Measurements from ENCODE around the gene MED25.

MED25 gene

GRCh38 chr19:49838885-49839588 is 20.9 kb downstream of the MED25 start:
- no peak overlapping the region for H3K27ac ChIP-seq (replicated peaks)
- TF ChIP-seq SPI1 (IDR thresholded peaks at IDR 0.05; ENCODE audit: borderline replicate concordance, low read depth) (no peak), REST (IDR thresholded peaks at IDR 0.05; ENCODE audit: insufficient replicate concordance, low read depth) (no peak), GABPA (IDR thresholded peaks at IDR 0.05; ENCODE audit: low read depth) (no peak), CTCF (IDR thresholded peaks at IDR 0.05; ENCODE audit: insufficient read depth, low read length) (no peak), POLR2AphosphoS5 (IDR thresholded peaks at IDR 0.05; ENCODE audit: low read depth) (no peak)
- no peak overlapping the region for H3K4me3 ChIP-seq (replicated peaks; ENCODE audit: insufficient read depth, low read length)
- no peaks in the 10 kb centered on the region for H3K27me3 ChIP-seq (ENCODE audit: insufficient read depth, poor library complexity, severe bottlenecking)
- DNase-seq (ENCODE audit: low read depth in 1 of 2, low spot score in 1 of 2): no peak

- no peak for TF ChIP-seq GABPA (IDR thresholded peaks at IDR 0.05; ENCODE audit: low read depth)
- no peak overlapping the region for H3K27ac ChIP-seq (replicated peaks)
- no peak for DNase-seq (ENCODE audit: low read depth in 1 of 2, low spot score in 1 of 2)
Observed at GRCh38 chr19:49839713-49840112, 21.6 kb downstream of the MED25 start.

GRCh38 chr19:49840321-49840720 is 22.2 kb downstream of the MED25 start:
- DNase-seq (ENCODE audit: low read depth in 1 of 2, low spot score in 1 of 2): no peak
- TF ChIP-seq GABPA (IDR thresholded peaks at IDR 0.05; ENCODE audit: low read depth) (no peak), POLR2AphosphoS5 (IDR thresholded peaks at IDR 0.05; ENCODE audit: low read depth) (no peak), REST (IDR thresholded peaks at IDR 0.05; ENCODE audit: insufficient replicate concordance, low read depth) (no peak), CTCF (IDR thresholded peaks at IDR 0.05; ENCODE audit: insufficient read depth, low read length) (no peak), SPI1 (IDR thresholded peaks at IDR 0.05; ENCODE audit: borderline replicate concordance, low read depth) (no peak)
- Histone ChIP-seq H3K27ac (replicated peaks) (no peak overlapping the region), H3K27me3 (ENCODE audit: insufficient read depth, poor library complexity, severe bottlenecking) (no peaks in the 10 kb centered on the region), H3K4me3 (replicated peaks; ENCODE audit: insufficient read depth, low read length) (no peak overlapping the region)

More at GRCh38 chr19:49839713-49840112, 21.6 kb downstream of the MED25 start:
- Histone ChIP-seq H3K27me3 (ENCODE audit: insufficient read depth, poor library complexity, severe bottlenecking) (no peaks in the 10 kb centered on the region), H3K4me3 (replicated peaks; ENCODE audit: insufficient read depth, low read length) (no peak overlapping the region)

- Histone ChIP-seq H3K27me3 (ENCODE audit: insufficient read depth, poor library complexity, severe bottlenecking) (no peaks in the 10 kb centered on the region), H3K4me3 (replicated peaks; ENCODE audit: insufficient read depth, low read length) (no peak overlapping the region), H3K27ac (replicated peaks) (no peak overlapping the region)
- TF ChIP-seq POLR2AphosphoS5 (IDR thresholded peaks at IDR 0.05; ENCODE audit: low read depth): no peak
- TF ChIP-seq SPI1 (IDR thresholded peaks at IDR 0.05; ENCODE audit: borderline replicate concordance, low read depth): no peak
- no peak for TF ChIP-seq GABPA (IDR thresholded peaks at IDR 0.05; ENCODE audit: low read depth)
- no peak for TF ChIP-seq REST (IDR thresholded peaks at IDR 0.05; ENCODE audit: insufficient replicate concordance, low read depth)
- TF ChIP-seq CTCF (IDR thresholded peaks at IDR 0.05; ENCODE audit: insufficient read depth, low read length): no peak
- no peak for DNase-seq (ENCODE audit: low read depth in 1 of 2, low spot score in 1 of 2)
Observed at GRCh38 chr19:49840736-49841249, 22.7 kb downstream of the MED25 start.
